IPS-NIHi7 (cell line): ENCODE results near the gene PBX1.

Experiments
- DNase-seq: peaks from one replicate; pipeline ENCODE4 v3.0.0; 2012; ENCODE audit warnings: mixed read lengths; ENCODE audit errors: extremely low spot score

Gene PBX1

DNA sequence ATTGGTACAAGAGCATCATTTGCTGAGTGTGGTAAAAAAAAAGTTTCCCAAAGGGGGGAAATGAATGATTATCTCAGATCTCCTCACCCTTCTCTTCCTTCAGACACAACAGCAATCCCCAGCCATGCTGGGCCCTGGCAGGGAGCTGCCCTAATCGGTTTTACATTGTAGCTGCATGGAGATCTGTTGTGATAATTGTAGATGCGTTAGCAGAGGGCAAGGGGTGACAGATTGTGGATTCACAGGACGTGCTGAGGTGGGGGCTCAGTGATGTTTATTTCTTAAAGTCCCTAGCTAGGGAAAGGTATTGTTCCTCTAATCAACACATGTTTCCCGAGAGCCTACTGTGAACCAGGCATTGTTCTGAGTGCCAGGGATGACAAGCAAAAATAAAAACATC is 304.1 kb downstream of the PBX1 start:
- DNase-seq: no peak

DNA sequence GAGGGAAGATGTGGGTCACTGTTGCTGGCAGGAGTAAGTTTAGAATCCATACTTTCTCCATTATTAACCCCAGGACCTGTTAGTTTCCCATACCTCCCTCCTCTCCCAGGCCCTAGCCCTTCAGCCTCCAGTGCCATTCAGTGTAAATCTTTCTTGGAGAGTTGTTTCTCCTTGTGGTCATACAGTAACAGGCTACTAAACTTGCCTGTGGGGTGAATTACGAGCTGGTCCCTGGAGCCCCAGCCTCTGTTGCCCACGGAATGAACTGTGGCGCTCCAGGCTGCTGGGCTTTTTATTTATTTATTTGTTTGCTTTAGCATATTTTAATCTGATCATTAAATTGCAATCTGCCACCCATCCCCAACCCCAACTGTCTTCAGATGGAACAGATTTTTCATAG is 305.2 kb downstream of the PBX1 start:
- no peak for DNase-seq

DNA sequence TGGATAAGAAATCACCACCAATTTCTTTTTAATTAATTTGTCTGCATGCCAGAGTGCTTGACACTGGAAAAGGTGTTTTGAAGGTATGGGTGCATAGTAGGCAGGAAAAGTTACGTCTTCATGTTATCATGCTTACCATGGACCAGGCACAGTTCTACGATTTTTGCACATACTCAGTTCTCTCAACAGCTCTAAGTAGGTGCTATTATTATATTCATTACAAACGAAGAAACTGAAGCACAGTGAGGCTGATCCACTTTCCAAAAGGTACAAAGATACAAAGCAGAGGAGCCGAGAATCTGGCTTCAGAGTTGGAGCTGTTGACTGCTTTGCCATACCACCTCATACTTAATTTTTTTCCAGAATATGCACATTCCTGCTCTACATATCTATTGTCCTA is 306.4 kb downstream of the PBX1 start:
- DNase-seq: no peak

DNA sequence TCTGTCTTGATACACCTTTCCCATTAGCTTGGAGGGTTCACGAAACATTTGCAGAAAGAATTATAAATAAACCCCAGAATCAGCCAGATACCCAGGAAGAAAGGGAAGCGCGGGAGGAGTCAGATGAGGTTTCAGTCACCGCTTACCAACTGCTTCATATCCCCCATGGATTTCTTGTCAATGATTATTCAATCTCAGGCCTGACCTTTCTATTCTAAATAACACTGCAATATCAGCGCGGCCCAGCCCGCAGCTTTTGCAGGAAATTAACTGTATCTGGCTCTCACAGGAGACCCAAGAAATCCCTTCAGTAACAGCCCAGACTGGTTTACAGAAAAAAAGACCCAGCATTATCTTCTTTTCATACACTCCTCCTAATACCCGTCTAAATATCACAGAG is 308.6 kb downstream of the PBX1 start:
- DNase-seq: no peak

DNA sequence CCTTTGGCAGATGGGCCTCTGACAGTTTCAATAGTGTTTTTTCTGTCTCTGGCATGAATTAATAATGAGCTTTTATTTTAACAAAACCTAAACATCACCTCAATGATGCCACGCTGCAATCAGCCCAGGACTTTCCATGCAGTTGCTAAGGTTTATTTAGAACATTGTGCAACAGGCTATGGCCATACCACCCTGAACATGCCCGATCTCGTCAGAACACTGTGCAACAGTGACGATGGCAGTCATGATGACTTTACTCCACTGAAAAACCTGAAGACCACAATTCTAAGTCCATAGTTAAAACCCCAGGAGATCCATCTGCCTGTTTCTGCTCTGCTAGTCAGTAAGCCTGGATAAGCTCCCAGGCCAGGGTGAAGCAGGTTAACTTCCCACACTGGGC is 310.0 kb downstream of the PBX1 start:
- DNase-seq: no peak

DNA sequence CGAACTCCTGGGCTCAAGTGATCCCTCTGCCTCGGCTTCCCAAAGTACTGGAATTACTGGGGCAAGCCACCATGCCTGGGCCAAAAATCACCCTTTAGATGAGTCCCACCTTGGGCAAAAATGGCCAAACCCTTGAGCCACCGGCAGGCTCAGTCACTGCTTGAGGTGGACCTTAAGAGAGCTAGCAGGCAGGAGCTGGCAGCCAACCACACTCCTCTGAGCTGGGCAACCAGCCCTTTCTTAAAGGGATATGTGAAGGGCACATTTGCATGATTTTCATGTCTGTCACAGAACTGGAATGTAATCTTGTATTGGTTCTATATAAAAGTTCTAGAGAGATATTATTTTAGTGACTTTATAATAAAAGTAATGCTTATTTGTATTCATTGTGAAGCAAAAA is 316.5 kb downstream of the PBX1 start:
- no peak for DNase-seq

DNA sequence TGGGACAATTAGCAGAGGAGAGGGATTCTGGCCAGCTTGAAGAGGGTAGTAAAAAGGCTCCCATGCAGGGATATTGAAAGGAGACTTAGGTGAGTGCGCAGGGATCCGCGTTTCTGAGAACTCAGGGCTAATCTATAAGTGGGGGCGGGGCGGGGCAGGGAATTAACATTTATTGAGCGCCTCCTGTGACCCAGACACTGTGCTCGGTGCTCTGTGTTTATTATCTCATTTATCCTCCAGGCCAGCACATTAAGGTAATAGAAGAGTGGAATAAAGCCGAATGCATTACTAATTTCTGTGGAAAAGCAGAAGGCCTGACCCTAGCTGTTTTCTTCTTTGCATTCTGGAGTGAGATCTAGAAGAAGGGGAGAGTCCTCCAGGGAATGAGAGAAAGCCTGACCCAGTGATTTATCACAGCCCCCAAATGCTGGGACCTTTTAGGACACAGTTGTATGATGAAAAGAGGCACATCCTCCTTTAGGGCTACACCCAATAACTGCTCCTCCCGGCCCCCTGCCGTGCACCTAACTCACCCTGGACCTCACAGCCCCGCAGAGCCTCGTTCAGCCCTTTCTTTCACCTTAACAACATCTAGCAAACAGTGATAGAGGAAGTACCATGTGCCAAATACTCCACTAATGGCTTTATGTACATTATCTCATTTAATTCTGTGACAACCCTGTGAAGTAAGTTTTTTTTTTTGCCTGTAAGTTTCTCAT is 317.6 kb downstream of the PBX1 start:
- DNase-seq: no peak

DNA sequence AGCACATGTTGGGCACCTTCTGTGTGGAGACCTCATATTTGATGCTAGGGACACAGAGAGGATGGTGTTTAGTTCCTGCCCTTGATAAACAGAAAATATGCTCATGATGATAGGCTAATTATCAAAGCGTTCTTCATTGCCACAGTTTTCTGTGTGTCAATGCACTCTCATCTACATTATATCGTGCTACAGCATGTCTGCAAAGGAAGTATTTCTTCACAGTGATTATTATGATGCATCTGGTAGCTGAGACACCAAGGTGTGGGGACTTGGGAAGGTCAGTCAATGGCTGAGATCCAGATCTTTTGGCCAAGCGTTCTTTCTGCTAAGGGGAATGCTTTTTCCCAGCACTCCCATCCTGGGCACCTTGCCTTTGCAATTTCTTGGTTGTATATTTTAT is 321.2 kb downstream of the PBX1 start:
- no peak for DNase-seq

DNA sequence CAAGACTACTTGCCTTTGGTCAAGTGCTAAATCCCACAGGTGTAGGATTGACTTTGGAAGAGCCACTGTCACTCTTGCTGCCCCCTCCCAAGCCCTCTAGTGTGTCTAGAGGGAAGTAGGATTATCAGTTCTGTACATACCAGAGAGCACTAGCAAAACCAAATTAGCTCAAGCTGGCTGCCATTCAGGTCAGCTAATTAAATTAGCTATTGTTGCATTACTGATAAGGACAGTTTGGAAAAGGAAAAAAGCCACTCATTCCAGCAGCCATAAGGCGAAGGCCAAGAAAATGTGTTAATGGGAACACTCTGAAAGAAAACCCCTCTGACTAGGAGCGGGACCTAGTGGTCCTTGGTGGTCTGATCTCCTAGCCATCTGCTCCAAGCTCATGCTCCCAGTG is 321.7 kb downstream of the PBX1 start:
- DNase-seq: no peak

DNA sequence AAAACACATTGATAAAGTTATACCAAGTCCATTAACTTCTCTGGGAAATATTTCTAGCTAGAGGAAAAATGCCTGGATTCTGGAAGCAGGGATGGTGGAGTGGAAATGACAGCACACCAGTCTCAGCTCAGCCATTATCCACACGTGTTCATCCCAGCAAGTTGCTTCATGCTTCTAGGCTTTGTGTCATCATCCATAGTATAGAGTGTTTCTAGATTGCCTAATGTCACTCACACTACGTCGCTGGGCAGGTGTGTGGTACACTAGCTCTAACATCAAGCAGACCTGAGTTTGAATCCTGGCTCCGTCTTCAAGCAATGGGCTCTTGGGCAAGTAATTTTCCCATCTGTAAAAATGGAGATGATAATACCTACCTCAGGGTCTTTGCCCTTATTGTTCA is 326.3 kb downstream of the PBX1 start:
- DNase-seq: no peak

DNA sequence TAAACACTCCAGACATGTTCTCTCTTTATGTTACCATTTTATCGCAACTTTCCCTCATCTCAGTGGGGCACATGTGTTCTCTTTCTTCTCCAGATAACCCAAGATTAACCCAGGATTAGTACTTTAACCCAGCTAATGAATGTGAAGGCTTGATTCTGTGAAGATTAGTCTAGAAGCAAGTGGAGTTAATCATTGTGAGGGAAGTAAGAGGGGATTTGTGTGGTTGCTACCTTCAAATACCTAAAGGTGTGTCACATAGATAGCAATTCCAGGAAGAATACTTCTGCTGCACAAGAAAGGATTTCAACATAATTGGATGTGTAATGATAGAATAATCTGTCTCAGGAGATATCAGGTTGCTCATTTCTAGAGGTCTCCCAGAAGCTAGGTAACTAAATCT is 327.1 kb downstream of the PBX1 start:
- DNase-seq: no peak

DNA sequence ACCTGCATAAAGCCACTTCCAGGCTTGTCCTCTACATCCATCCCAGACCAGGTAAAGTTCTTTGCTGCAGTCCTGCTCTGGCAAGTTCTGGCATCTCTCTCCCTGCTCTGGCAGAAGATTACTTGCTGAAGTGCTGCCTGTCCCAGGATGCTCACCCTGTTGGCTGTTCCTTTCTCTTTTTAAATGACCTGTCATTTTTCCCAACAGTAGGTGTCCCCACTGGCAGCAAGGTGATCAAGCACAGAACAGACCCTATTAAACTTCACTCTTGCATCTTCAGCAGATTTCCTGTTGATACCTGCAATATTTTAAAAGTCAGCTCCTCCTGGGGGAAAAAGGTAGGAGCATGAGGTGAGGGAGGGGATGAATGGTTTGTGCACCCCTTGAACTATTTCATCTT is 332.6 kb downstream of the PBX1 start:
- DNase-seq: peak; percentile 55

DNA sequence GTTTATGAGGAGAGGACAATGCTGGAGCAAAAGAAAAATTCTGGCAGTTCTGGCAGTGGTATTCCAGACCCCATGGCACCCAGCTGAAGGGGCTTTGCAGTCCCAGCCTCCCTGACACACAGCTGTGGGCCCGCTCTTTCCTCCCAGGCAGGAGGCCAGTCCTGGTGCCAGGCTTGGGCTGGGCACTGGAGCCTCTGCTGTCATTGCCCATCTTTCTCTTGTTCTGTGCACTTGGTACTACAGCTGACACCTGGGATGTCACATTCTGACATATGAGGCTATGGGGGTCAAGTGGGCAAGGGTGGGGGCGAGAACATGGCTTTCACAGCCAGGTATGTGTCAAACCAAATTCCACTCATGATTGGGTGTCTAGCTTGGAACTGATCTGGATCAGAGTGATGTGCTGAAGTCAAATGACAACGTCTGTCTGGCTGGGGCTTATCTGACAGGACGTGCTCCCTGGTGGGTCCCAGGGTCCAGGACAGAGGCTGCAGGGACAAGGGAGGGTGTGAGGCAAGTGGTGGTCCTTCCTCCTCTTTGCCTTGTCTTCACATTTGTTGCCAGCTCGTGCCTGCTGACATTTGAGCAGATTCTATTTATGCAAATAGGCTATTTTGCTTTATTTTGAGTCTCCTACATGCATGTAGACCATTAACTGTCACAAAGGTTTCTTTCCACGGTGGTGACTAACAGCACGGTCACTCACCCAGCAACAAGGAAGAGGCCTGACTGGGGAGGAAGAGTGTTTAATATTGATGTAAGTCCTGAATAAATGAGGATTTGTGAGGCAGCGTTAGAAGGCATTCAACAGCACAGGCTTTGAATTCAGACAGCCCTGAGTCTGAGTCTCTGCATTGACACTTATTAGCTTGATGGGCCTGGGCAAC is 336.3 kb downstream of the PBX1 start:
- DNase-seq: no peak

DNA sequence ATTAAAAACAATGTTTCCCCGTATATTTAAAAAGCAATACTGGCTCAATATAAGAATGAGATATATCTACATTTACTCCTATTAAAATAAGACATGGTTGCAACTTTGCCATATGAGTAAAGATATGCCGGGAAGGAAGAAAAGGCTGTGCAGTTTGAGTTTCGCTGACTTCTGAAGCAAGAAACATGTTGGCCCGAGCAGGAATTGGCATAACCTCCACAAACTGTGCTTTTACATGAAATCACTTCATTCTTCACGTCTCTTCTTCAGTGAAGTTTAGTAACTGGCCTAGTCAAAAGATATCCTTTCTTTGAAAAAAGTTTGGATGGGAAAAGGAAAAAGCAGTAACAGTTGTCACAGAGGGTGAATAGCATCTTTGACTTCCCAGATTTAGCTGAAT is 342.0 kb downstream of the PBX1 start:
- DNase-seq: no peak
